GM12892 (cell line): ENCODE measurements around the gene NSRP1.

ENCODE experiments used
- POLR2A ChIP-seq: IDR thresholded peaks from 2 replicates; pipeline ENCODE4 v1.6.1; 2011; ENCODE audit warnings: low read depth, low read length, control low read depth
- TAF1 ChIP-seq: IDR thresholded peaks from 2 replicates; pipeline ENCODE4 v1.6.1; 2011; ENCODE audit warnings: low read depth, mild to moderate bottlenecking, control low read depth, low read length, borderline replicate concordance

DNA sequence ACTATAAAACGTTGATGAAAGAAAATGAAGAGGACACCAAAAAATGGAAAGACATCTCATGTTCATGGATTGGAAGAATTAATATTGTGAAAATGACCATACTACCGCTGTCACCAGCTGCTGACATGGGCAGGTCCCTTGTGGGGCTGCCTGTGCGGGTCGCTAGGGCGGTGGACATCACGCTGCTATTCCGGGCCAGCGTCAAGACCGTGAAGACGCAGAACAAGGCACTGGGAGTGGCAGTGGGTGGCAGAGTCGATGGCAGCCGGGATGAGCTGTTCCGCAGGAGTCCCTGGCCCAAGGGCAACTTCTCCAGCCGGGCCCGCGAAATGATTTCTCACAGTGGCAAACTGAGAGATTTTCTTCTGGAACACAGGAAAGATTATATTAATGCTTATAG, 48.2 kb upstream of the NSRP1 start:
- TF ChIP-seq TAF1 (no peak), POLR2A (no peak)
